ENCODE data around the gene TRIM26. TPM values are rescaled to one million over a fixed set of nuclear protein-coding genes. Genes with fewer than 3 reads are reported as not detected.

The TRIM26 gene
- total RNA-seq, 4 donors from 2014 or later = 38.1 to 57.8 (median 45.8) TPM

DNA sequence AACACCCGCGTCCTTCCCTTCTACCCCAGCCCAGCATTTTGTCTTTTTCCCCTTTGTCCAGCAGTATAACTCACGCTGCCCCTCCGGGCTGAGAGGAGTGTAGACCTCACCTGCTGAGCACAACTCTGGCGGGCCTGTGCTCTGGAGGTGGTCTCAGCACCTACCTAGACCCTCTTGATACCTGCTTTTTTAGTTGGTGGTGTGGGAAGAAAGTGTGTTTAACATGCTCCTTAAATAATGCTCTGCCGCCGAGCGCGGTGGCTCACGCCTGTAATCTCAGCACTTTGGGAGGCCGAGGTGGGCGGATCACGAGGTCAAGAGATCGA lies 1.4 kb upstream of the TRIM26 start:
- no peak for TF ChIP-seq EP300 (IDR thresholded peaks at IDR 0.05)
- Histone ChIP-seq H3K36me3 (no peaks in the 10 kb centered on the region), H3K4me1 (peaks cover 4 to 45% (median 12%) of the 10 kb centered on the region in 3 donors), H3K27ac (peak overlapping the region; percentile 89 to 97 (median 94)), H3K9me3 (no peaks in the 10 kb centered on the region), H3K27me3 (no peaks in the 10 kb centered on the region), H3K4me3 (peak overlapping the region; percentile 54 to 67)
- no peak for ATAC-seq
- WGBS, 2 donors (ENCODE audit: low coverage in 1 of 2) = 20 to 68% methylated on average over 1 to 14 of the region's 14 CpGs

DNA sequence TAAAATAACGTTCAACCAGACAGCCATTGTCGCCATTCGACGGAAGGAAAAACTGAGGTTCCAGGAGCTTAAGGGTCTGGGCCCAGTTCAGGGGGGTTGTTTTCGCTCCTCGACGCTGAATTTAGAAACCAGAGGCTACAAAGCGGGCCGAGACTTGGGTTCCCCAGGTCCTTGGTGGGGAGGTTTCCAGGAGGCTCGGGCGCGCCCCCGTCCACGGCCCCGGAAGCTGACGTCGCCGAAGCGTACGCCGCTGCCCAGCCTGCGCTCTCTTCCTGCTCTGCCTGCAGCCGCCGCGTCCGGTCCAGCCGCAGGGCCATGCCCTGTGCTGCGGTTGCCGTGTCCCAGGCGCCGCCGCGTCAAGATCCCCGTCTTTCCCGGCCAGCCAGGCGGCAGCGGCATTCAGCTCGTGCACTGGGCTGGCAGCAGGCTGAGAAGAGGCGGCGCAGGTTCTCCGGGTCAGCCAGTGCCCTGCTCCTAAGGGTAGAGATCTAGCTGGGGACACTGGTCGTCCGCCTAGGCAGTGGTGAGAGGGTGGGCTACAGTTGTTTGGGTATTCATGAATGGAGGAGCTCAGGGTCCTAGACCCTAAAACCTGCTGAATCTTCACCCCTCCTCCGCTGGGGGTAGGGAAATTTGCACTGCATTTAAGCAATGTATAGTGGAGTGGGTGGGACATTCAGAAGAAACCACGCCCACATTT lies 901 bp upstream of the TRIM26 start:
- peaks cover 4 to 46% (median 12%) of the 10 kb centered on the region in 3 donors for H3K4me1 ChIP-seq
- peak overlapping the region; percentile 54 to 67 for H3K4me3 ChIP-seq
- H3K36me3 ChIP-seq = no peaks in the 10 kb centered on the region
- H3K9me3 ChIP-seq = no peaks in the 10 kb centered on the region
- TF ChIP-seq CTCF (IDR thresholded peaks at IDR 0.05) (peak in 1 of 4 experiments; percentile 3), EP300 (IDR thresholded peaks at IDR 0.05) (no peak), POLR2A (IDR thresholded peaks at IDR 0.05) (peak; percentile 70 to 91), POLR2AphosphoS5 (IDR thresholded peaks at IDR 0.05) (peak; percentile 81)
- no peaks in the 10 kb centered on the region for H3K27me3 ChIP-seq
- peak overlapping the region; percentile 89 to 97 (median 94) for H3K27ac ChIP-seq
- WGBS, 2 donors (ENCODE audit: low coverage in 1 of 2) = 0 to 2% methylated on average over 1 to 8 of the region's 45 CpGs
- peak; percentile 91 for ATAC-seq

- H3K36me3 ChIP-seq = no peaks in the 10 kb centered on the region
- WGBS, 2 donors (ENCODE audit: low coverage in 1 of 2) = 0% methylated on average over 3 to 4 of the region's 12 CpGs
- TF ChIP-seq EP300 (IDR thresholded peaks at IDR 0.05) (no peak), CTCF (IDR thresholded peaks at IDR 0.05) (no peak), POLR2A (IDR thresholded peaks at IDR 0.05) (no peak), POLR2AphosphoS5 (IDR thresholded peaks at IDR 0.05) (no peak)
Measured at GRCh38 chr6:30213667-30213956, 406 bp upstream of the TRIM26 start.

GRCh38 chr6:30211899-30212298 lies 1.3 kb downstream of the TRIM26 start:
- Histone ChIP-seq H3K4me1 (peaks cover 11 to 67% (median 24%) of the 10 kb centered on the region in 3 donors), H3K4me3 (peak overlapping the region; percentile 54 to 67), H3K27ac (no peak overlapping the region), H3K36me3 (no peaks in the 10 kb centered on the region), H3K27me3 (no peaks in the 10 kb centered on the region), H3K9me3 (no peaks in the 10 kb centered on the region)
- TF ChIP-seq POLR2A (IDR thresholded peaks at IDR 0.05) (no peak), POLR2AphosphoS5 (IDR thresholded peaks at IDR 0.05) (no peak), EP300 (IDR thresholded peaks at IDR 0.05) (no peak), CTCF (IDR thresholded peaks at IDR 0.05) (no peak)
- 31 to 43% methylated on average over 2 to 3 of the region's 3 CpGs for WGBS, 2 donors (ENCODE audit: low coverage in 1 of 2)
- ATAC-seq = no peak

More at GRCh38 chr6:30213667-30213956, 406 bp upstream of the TRIM26 start:
- H3K4me3 ChIP-seq = peak overlapping the region; percentile 54 to 67
- ATAC-seq = no peak
- no peaks in the 10 kb centered on the region for H3K27me3 ChIP-seq
- peak overlapping the region; percentile 89 to 97 (median 94) for H3K27ac ChIP-seq
- peaks cover 4 to 50% (median 12%) of the 10 kb centered on the region in 3 donors for H3K4me1 ChIP-seq
- no peaks in the 10 kb centered on the region for H3K9me3 ChIP-seq

- Histone ChIP-seq H3K4me3 (no peak overlapping the region), H3K27me3 (no peaks in the 10 kb centered on the region), H3K36me3 (no peaks in the 10 kb centered on the region), H3K27ac (no peak overlapping the region), H3K9me3 (no peaks in the 10 kb centered on the region), H3K4me1 (peaks cover 11 to 73% (median 30%) of the 10 kb centered on the region in 3 donors)
- ATAC-seq = no peak
- 60 to 75% methylated on average over 2 of the region's 2 CpGs for WGBS, 2 donors (ENCODE audit: low coverage in 1 of 2)
- TF ChIP-seq POLR2AphosphoS5 (IDR thresholded peaks at IDR 0.05) = no peak
- TF ChIP-seq EP300 (IDR thresholded peaks at IDR 0.05) = no peak
- TF ChIP-seq CTCF (IDR thresholded peaks at IDR 0.05) = no peak
- no peak for TF ChIP-seq POLR2A (IDR thresholded peaks at IDR 0.05)
Measured at GRCh38 chr6:30211306-30211705, 1.9 kb downstream of the TRIM26 start.
